Ramos (cell line): ENCODE data around the gene LRMDA.

Experiments used
- in situ Hi-C: fragments of 300-500 bp; cut with MboI; formaldehyde crosslinking; loops from one replicate; pipeline ENCODE4 v1.14.3; 2022; ENCODE audit warnings: low sequenced_read_pairs; ENCODE audit not compliant: unreplicated experiment

Gene LRMDA

DNA sequence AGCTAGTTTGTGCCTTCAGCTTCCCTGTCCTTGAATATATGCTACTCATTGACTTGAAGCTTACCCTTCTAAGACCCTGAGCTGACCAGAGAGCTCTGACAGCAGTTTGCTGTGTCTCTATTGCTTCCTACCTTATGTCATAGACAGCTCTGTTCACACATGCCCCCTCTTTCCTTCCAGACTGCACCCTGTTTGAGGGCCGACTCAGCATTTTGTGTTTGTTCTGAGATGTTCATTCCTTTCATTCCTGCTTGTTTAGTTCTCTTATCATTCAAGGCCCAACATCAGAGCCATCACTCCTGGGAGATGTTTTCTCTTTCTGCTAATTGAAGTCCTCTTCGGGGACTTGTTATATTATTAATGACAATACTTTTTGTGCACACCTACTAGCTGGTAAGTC, 518.9 kb downstream of the LRMDA start:
- in situ Hi-C loops: no loop called here

DNA sequence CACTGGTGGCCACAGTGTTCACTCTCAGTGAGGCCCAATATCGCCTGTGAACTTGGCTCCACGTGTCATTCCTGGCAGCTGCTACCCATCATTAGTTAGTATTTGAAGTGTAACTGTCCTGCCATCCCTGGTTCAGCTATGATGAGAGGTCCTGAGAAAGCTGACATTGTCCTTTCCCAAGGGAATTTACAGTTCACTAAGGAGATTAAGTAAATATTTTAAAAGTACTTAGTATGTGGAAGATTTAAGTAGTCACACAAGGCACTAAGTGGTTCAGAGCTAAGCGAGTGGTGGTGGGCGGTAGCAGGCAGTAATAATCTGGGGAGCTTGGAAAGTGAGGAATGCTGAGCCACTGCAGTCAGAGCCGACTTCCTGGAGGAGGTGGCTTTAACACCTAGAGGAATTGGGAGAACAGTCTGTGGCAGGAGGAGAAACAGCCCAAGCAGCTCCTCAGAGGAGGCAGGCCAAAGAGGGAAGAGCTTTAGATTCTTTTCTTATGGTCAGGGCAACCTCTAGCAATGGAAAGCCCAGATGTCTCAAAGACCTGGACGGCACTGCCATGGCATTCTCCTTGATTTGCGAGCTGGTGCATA, 519.7 kb downstream of the LRMDA start:
- in situ Hi-C loops: no loop called here

DNA sequence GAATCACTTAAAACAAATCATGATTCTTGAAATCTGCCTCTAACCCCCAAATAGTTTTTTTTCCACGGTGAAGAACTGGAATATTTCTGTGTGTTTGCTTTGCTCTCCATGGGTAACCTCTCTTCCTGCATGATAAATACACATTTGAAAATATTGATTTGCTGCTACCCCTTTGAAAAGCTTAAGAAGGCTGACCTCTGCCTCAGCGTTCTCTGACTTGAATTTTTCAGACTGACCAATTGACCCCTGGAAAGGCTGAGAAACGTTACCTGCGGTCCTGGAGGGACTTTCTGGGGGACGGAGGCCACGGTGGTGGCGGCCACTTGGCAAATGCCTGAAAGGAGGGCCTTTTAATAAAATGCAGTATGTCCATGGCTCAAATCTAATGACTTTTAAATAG, 520.2 kb downstream of the LRMDA start:
- in situ Hi-C loops: no loop called here

DNA sequence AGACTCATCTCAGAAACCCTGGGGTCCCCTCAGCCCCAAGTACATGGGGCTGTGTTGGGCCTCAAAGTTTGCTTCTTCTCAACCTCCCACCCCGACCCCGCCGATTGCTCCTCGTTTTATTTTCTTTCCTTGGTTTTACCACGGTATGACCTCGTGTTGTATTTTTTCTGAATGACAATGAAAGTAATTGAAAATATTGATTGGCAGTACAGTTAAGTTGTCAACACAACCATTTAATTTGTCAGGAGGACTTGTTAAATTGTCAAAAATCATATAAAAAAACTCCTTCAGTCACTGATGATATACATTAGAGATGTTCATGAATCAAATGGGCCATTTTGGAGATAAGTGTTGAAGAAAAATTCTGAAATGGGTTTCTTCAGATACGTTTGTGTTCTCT, 520.7 kb downstream of the LRMDA start:
- in situ Hi-C loops: no loop called here

DNA sequence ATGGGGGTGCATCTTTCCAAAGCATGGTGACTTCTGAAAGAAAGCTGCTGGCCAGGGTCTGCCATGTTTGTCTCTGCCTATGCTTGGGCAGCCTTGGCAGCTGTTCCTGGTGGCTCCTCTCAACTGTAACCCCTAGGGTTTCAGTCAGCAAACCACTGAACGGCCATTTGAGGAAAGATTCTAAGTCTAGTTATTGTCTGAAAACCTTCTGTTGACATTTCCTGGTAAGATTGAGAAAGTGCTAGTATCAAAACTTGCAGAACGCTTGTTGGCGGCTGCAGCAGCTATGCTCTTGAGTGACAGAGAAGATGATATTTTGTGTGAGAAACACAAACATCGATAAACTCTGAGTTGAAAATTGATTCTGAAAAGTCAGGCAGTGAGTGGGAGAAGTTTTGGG, 523.1 kb downstream of the LRMDA start:
- in situ Hi-C loops: no loop called here

DNA sequence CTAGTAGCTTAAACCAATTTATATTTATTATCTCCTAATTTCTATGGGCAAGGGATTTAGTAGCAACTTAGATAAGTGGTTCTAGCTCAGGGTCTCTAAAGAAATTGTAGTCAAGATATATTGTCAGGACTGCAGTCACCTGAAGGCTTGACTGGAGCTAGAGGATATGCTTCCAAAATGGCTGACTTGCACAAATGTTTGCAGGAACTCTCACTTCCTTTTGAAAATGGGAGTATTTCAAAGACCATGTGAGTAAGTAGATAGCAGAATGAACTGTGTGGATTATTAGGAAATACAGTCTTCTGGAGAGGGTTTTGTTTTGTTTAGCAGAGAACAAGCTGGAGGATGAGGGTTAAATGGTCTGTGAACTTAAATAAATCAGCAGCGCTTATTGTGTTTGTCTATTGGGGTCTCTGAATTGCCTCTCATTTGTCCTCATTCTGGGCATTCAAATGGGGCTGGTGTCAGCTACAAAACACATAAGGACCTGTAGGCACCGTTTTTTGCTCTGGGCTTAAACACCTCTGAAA, 524.6 kb downstream of the LRMDA start:
- in situ Hi-C loops: no loop called here

DNA sequence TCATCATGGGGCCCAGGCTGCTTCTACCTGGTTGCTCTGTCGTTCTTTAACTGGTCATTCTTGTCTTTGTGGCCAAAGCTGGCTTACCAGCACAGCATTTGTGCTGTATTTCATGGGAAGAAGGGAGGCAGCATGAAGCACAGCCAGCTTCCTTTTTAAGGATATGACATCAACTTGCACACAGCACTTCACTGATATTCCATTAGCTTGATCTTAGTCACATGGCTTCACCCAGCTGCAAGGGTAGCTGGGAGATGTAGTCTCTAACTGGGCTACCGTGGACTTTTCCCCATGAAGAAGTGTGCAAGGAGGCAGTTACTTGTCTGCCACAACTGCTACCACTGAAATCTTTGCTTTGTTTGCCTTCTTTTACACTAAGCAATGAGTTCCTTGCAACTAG, 525.2 kb downstream of the LRMDA start:
- in situ Hi-C loops: no loop called here

DNA sequence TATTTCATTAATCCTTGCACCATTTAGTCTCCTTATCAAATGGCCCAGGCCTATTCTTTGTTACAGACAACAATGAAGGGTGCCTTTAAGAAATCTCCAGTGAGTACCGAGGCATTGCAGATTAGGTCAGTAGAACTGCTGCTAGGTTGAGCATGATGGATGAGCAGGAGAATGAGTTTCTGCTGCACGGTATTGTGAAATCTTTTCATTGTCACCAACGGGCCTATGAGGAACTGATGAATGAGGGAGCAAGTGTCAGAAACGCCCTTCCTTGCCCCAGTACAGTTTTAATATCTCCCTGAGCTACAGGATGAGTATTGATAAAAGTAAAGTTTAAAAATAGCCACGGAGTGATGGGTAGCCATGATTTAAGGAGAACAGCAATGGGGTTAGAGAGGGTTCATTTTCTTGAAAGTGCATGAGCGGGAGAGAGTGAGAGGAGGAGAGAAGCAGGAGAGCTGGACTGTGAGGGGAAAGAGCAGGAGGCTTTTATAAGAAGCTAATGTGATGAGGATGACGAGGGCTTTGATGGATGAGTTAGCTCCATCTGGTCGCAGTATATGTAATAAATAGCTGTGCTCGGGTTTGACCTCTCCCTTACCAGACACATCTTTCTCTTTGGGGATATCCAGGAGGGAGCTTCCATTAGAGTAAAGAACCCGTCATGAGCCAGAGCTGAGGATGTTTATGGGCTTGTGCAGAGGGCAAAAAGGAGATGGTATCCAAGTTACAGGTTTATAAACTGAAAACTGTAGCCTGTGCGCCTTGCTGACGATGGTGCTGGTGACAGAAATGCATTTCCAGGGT, 526.1 kb downstream of the LRMDA start:
- in situ Hi-C loops: no loop called here

DNA sequence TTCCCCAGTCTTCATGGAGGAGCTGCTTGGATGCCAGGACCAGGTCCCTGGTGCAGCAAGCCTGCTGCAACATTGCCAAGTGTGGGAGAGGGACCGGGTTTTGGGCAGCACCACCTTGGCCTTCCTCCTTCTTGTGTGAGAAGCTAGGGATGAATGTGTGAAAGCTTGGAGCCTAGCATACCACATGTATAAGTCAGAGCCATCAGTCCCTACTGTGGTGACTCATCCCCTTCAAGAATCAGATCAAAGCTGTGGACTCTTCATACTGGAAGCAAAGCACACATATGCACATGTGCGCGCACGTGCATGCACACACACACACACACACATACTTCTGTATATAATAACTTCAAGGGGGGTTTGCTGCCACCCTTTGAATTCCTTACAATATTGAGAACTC, 527.8 kb downstream of the LRMDA start:
- in situ Hi-C loops: no loop called here

DNA sequence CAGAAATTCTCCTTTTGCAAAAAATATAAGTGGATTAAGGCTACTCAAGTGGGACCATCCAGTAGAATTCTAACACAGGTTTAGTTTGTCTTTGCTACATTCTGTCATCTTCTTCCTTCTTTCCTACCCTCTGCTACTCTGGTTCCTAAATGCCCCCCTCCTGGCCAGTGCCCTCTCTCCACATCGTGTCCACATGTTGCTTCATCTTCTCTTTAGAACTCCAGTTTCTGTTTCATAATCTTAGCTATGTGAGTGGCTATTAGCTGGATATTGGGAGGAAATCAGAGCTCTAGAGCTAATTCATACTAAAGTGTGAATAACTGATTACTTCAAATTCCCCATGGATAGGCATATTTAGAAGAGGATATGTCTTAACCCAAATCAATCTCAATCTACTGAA, 528.5 kb downstream of the LRMDA start:
- in situ Hi-C loops: no loop called here

DNA sequence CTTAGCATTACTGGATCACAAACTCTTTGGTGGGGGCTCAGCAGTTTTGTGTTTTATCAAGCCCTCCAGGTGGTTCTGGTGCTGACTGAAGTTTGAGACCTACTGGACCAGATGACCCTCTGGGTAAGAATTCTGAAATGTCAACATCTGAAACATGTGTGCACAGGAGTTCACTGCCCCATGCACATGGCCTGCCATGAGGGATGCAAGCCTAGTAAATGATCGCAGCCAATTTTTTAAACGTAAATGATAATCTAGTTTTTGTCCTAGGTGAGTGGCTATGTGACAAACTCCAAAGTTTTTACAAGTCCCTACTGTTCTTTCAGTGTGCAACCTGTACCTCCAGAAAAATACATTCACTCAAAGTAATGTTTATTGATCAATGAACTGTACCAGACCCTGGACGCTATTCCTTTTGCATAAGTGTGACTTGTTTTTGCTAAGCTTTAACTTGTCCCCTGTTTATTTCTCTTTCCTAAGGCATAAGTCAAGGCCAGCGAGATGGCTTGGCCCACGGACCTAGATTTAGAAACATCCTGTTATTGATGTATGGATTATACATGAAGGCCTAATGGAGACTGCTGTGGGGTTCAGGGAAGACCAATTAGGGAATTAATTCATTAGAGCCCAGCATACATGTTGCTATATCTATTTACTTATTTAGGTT, 531.1 kb downstream of the LRMDA start:
- in situ Hi-C loops: no loop called here

DNA sequence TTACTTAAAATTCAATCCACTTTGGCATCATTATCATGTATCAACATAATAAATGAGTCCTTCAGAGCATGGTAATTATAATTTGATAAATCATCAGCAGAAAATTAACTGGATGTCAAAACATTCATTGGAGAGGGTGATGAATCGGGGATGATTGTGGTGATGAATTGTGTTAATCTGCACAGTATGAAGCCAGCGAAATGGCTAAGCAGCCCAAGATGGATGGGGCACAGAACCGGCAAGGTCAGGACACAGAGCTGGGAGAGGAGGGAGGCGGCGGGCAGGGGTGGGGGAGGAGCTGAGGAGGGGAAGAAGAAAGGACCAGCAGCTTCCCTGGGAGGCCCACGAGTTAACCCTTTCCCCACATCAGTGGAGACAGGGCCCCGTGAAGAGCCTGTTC, 536.1 kb downstream of the LRMDA start:
- in situ Hi-C loops: no loop called here

DNA sequence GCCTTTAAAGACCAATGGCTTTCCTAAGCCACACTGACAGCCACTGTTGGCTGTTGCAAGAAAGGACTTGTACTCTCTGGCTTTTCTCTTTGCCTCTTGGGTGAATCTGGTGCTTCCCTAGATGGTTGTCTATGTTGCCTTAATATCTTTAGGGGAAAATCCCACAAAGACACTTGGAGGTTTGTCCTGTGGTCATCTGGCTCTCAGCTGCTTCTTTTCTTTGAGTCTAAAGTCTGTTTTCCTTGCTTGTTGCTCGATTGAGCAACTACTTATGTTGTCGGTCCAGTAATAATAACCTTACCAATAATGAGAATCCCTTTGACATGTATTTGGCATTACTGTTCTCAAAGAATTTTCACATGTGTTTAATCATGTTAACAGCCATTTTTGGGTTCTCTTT, 537.6 kb downstream of the LRMDA start:
- in situ Hi-C loops: no loop called here

DNA sequence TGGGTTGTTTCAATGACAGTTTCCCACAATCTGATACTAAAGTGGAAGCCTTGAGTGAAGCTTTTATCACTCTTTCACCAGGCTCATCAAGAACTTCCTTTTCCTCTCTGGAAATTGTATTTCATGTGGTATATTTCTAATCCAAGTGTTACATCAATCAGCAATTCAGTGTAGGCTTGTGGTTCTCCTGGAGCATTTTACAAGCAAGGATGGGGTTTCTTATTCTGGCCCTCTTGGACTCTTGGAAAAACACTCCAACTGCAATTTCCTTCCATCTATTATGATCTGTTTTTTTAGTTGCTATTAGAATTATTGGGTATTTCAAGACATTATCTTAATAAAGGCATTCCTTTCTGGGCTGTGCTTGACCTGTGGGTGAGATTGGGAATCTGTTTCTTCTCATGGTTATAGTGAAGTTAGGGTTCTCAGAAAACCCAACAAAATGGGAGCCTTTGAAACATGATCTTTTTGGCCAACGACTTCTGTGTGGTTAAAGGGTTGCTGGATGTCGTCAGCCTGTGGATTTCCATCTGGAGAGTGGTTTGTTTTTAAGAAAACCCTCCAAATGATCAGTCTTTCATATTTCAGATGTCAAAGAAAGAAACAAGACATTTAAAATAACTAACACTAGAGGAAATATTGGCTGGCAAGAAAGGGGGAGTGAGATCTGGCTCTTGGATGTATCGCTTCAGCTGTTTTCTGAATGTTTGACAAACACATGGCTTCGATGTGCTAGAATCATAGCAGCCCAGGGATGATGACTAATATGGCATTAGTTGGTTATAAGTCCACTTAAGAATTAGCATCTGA, 540.2 kb downstream of the LRMDA start:
- in situ Hi-C loops: no loop called here

DNA sequence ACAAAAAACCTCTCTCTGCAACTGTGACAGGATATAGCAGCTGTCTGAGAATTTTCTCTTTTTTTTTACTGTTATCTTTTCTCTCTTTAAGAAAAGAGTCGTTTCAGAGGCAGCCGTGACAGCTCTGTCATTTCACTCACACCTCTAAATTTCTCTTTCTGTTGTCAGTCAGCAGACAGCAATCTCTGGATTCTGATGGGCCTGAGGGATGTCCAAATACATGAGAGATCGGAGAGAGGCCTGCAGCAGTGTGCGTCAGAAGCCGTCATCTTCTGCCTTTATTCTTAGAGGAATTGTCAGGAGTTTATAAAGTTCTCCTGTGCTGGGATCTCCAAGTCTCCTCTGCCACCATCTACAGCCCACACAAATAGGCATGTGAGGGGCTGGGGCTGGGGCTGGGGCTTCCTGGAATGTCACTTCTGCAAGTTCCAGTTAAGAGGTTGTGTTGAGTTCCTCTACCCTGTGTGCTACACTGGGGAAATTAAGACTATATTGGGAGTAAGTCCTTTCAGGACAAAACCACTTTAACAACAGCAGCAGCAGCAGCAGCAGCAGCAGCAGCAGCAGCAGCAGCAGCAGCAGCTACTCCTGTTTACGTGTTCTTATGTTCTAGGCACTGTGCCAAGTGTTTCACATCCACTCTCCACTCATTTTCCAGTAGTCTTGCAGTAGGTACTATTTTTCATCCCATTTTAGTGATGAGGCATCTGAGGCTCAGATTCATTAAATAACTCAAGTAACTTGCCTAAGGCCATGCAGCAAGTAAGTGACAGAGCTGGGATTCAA, 541.3 kb downstream of the LRMDA start:
- in situ Hi-C loops: no loop called here

DNA sequence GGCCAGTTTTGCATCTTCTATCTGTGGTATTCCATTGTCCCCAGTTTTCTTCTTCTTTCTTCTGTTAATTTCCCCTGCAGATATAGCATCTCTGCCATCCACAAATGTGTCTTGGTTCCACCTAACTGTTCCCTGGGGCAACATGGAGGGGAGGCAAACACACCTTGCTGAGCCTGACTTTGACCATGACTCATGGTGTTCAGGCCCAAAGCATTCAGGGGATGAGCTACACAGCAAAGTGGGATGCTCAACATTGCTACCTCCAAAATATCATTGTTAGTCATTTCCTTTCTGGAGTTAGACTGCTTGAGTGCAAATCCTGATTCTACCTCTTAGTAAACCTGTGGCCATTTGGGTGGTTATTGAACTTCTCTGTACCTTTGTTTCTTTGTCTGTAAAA, 542.7 kb downstream of the LRMDA start:
- in situ Hi-C loops: no loop called here

DNA sequence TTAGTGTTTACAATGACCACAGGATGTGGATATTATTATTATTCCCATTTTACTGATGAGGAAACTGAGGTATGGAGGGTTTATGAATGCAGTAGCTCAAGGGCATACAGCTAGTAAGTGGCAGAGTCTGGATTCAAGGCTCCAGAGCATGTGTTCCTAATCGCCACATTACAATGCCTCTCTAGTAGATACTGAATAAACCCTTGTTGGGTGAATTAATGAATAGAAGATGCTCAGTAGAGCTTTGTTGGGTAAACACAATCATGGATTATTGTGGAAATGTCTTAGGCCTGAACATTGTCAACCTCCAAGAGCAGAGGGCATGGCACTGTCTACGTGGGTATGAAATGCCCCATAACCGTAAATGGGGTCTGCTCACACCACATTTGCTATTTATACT, 545.3 kb downstream of the LRMDA start:
- in situ Hi-C loops: no loop called here

DNA sequence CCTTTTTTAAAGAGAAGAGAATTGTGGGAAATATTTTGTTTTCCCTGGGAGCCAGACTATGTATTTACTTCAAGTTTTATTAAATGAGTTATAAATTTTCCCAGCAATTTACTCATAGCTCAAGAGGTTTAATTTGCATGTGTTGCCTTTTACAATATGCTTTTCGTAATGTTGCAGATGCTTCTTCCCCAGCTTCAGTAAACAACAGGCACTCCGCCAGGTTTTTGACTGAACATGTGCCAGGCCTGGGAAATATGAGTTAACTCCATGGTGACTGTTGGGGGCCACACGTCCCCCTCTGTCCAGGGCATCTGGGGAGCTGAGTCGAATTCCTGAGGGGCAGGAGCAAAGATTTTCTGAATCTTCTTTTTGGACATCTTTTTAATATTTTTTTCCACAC, 545.7 kb downstream of the LRMDA start:
- in situ Hi-C loops: no loop called here

DNA sequence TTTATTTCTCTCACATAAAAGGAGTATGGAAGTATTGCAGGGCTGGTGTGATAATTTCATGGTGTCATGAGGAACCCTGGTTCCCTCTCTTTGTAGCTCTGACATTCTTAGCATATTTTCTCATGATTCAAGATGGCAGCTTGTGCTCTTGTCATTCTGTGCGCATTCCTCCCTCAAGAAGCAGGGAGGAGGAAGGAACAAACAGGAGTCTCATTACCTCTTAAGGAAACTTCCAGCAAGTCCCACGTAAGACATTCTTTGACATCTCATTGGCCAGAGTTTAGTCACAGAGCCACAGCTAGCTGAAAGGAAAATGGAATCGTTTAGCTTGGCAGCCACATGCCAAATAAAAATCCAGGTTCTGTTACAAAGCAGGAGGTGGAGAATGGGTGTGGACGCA, 546.8 kb downstream of the LRMDA start:
- in situ Hi-C loops: no loop called here
